Measurements from ENCODE around the gene PNPO.
A peak's percentile ranks its signal among the peaks of the same experiment; 100 is the strongest.
"Not testable (repeated sequence)": the region's sequence is repeated elsewhere in the genome, so short reads cannot be mapped to it uniquely, and the experiment has no call there.

PNPO gene

DNA sequence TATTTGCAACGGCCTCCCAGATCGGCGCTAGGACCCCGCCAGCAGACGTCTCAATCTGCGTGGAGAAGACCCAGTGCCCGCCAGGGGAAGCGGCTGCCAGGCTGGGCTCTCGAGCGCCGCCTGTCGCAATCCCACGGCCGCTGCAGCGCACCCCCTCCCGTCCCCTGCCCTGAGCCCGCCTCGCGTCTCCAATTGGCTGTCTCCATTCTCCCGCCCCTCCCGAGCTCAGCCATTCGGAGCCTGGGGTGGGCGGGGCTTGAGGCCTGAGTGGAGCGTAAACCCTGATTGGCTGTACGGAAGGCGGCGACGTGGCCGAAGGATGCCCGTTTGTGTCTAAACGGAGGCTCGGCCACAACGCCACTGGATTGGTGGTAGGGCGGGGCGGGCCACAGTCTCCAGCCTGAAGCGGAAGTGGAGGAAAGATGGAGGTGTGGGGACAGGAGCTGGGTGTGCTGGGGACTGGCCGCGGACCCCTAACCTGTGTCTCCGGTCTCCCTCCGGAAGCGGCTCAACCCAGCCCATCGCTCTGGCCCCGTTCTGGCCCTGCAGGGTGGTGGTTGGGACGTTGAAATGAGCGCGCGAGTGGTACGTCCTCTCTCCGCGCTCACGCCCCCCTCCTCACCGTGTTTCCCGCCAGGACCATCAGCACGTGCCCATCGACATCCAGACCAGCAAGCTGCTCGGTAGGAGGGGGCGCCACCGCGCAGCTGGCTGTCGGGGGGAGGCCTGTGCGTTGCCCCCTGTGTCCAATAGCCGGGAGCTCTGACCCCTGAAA, 29.5 kb downstream of the PNPO start, which contains the start of gene CDK5RAP3:
TSS of gene CDK5RAP3 (plus strand) at position 389 of the 775 bp plus-strand sequence. CDS start at position 423, 34 bp downstream.
- Mint-ChIP-seq H3K4me1 (peaks cover 13% of the 10 kb centered on the region), H3K27ac (peak within 1 kb of the TSS; percentile 95), H3K4me3 (peak within 1 kb of the TSS; percentile 95), H3K36me3 (peaks cover 40% of the 10 kb centered on the region), H3K9me3 (no peaks in the 10 kb centered on the region)
- peak; percentile 97 for ATAC-seq
- DNase-seq (ENCODE audit: low spot score in 2 of 2): peak; percentile 99 to 100

- no peak overlapping the region for H3K27ac Mint-ChIP-seq
These were observed 32.2 kb downstream of the PNPO start for GRCh38 chr17:47973541-47973940.

GRCh38 chr17:47975189-47975822, 33.9 kb downstream of the PNPO start:
- Mint-ChIP-seq H3K36me3 (peaks cover 77% of the 10 kb centered on the region), H3K27ac (peak overlapping the region; percentile 68), H3K4me3 (no peak overlapping the region), H3K9me3 (no peaks in the 10 kb centered on the region), H3K4me1 (peaks cover 10% of the 10 kb centered on the region)
- ATAC-seq: no peak
- DNase-seq (ENCODE audit: low spot score in 2 of 2): no peak

More at GRCh38 chr17:47973541-47973940, 32.2 kb downstream of the PNPO start:
- no peak overlapping the region for H3K4me3 Mint-ChIP-seq
- DNase-seq (ENCODE audit: low spot score in 2 of 2) (no peak), ATAC-seq (no peak)
- H3K4me1 Mint-ChIP-seq: peaks cover 13% of the 10 kb centered on the region
- no peaks in the 10 kb centered on the region for H3K9me3 Mint-ChIP-seq
- H3K36me3 Mint-ChIP-seq: peaks cover 59% of the 10 kb centered on the region

DNA sequence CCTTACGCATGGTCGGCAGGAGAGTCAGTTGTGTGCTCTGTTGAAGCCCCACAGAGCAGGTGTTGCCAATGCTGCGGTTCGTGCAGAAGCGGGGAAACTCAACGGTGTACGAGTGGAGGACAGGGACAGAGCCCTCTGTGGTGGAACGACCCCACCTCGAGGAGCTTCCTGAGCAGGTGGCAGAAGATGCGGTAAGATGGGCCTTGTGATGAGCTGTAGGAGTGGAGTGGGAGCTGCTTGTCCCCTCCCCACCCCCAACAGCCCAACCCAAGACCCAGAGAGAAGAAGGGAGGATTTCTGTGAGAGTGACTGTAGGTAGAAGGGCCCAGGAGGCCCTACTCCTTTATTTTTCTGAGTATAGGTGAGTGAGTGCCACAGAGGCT, 34.4 kb downstream of the PNPO start:
- no peak for ATAC-seq
- H3K9me3 Mint-ChIP-seq: no peaks in the 10 kb centered on the region
- no peak overlapping the region for H3K4me3 Mint-ChIP-seq
- peak overlapping the region; percentile 68 for H3K27ac Mint-ChIP-seq
- H3K4me1 Mint-ChIP-seq: peaks cover 11% of the 10 kb centered on the region
- no peak for DNase-seq (ENCODE audit: low spot score in 2 of 2)
- H3K36me3 Mint-ChIP-seq: peaks cover 82% of the 10 kb centered on the region

DNA sequence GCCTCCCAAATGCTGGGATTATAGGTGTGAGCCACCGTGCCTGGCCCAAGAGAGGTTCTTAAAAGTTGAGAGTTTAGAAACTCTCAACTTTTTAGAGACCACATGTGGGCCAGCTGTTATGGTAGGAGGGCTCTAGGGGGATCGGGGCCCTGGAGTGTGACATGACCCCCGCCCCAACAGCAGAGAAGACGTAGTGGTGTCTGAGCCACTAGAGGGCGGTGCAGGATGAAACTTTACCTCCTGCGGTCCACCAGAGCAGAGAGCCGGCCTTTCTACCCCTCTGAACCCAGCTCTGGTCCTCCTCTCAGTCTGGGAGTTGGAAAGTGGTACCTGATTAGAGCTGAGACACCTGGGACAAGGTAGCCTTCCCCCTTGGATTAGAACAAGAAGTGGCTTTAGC, 37.0 kb downstream of the PNPO start:
- H3K36me3 Mint-ChIP-seq: peaks cover 97% of the 10 kb centered on the region
- H3K4me3 Mint-ChIP-seq: no peak overlapping the region
- H3K9me3 Mint-ChIP-seq: no peaks in the 10 kb centered on the region
- ATAC-seq (peak; percentile 66), DNase-seq (ENCODE audit: low spot score in 2 of 2) (peak; percentile 16 to 74)
- no peak overlapping the region for H3K27ac Mint-ChIP-seq
- peaks cover 33% of the 10 kb centered on the region for H3K4me1 Mint-ChIP-seq

GRCh38 chr17:47980541-47980940, 39.2 kb downstream of the PNPO start:
- DNase-seq (ENCODE audit: low spot score in 2 of 2): no peak
- Mint-ChIP-seq H3K4me1 (peaks cover 33% of the 10 kb centered on the region), H3K9me3 (no peaks in the 10 kb centered on the region), H3K27ac (peak overlapping the region; percentile 56), H3K4me3 (no peak overlapping the region), H3K36me3 (peaks cover 95% of the 10 kb centered on the region)
- ATAC-seq: no peak

DNA sequence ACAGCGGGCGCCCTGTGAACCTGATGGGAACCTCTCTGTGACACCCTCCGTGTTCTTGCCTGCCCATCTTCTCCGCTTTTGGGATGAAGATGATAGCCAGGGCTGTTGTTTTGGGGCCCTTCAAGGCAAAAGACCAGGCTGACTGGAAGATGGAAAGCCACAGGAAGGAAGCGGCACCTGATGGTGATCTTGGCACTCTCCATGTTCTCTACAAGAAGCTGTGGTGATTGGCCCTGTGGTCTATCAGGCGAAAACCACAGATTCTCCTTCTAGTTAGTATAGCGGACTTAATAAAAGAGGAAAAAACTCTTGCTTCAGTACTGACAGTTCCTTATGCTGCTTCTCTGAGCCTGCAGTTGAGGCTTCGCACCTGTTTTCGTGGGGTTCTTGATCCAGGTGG, 40.1 kb downstream of the PNPO start:
- H3K4me3 Mint-ChIP-seq: no peak overlapping the region
- H3K27ac Mint-ChIP-seq: peak overlapping the region; percentile 56
- ATAC-seq (peak; percentile 38), DNase-seq (ENCODE audit: low spot score in 2 of 2) (no peak)
- H3K36me3 Mint-ChIP-seq: peaks cover 86% of the 10 kb centered on the region
- peaks cover 33% of the 10 kb centered on the region for H3K4me1 Mint-ChIP-seq
- no peaks in the 10 kb centered on the region for H3K9me3 Mint-ChIP-seq

GRCh38 chr17:47982091-47982617, 40.8 kb downstream of the PNPO start:
- Mint-ChIP-seq H3K9me3 (no peaks in the 10 kb centered on the region), H3K4me3 (no peak overlapping the region), H3K27ac (no peak overlapping the region), H3K36me3 (peaks cover 79% of the 10 kb centered on the region), H3K4me1 (peaks cover 33% of the 10 kb centered on the region)
- no peak for DNase-seq (ENCODE audit: low spot score in 2 of 2)
- no peak for ATAC-seq

DNA sequence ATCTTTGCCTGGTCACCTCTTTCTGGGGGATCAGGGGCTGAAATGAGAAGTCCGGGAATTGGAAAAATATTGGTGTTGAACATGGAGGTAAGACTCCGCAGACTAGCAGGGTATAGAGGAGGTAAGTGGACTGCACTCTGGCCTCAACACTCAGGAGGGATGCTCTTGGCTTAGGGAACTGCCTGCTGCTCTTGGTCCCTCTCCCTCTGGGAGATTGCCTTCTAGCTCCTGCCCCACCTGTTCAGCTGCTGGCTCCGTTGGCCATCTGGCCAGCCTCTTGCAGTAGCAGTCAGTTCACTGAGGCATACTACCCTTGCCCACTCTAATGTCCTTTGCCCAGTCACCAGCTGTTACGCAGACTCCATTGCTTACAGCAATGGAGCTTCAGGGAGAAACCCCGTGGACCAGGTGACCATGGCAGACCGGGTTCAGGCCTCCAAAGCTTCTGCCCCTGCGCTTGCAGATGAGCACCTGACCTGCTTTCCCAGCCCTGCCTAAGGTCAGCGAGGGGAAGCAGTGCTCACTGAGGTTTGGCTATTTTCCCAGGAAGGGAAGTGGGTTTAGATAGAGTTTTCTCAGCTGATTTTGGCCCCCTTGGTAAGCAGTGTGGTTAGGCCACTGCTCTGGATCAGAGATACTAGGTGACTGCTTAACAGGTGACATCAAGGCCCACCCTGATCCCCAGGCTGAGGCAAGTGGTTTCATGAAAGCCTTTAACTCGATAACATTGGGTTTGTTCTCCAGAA, 41.4 kb downstream of the PNPO start:
- H3K4me1 Mint-ChIP-seq: peaks cover 33% of the 10 kb centered on the region
- no peak overlapping the region for H3K27ac Mint-ChIP-seq
- peaks cover 72% of the 10 kb centered on the region for H3K36me3 Mint-ChIP-seq
- ATAC-seq (no peak), DNase-seq (ENCODE audit: low spot score in 2 of 2) (no peak)
- no peaks in the 10 kb centered on the region for H3K9me3 Mint-ChIP-seq
- no peak overlapping the region for H3K4me3 Mint-ChIP-seq

DNA sequence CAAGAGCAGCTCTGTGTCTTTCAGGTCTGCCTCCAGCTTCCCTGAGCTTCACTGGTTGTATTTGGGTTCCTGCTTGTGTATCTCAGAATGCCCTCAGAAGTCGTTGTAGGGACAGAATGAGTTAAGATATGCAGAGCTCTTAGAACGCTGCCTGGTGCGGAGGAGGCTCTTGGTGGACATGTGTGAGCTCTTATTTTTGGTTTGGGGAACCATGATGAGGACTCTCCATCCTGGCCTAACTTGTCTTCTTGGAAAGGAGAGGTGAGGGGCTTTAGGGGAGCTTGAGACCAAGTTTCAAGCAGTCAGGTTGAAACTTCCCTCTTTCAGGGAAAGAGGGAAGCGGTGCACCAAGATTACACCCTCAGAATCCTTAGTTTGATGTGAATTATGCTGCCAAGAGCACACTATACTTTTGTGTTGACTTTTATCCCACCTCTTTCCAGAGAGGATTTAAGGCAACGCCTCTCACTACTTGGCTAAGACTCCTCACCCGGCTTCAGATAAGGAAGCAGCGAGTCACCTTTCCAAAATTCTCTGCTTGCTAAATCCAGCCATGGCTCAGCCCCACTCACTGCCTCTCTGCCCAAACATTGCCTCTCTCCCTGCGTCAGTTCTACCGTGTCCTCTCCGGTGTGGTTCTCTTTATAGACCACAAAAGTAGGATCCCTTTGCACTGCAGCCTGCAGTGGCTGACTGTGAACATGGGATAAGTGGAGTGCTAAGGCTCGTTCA, 42.3 kb downstream of the PNPO start:
- Mint-ChIP-seq H3K9me3 (no peaks in the 10 kb centered on the region), H3K4me3 (no peak overlapping the region), H3K36me3 (peaks cover 64% of the 10 kb centered on the region), H3K27ac (no peak overlapping the region), H3K4me1 (peaks cover 35% of the 10 kb centered on the region)
- ATAC-seq (no peak), DNase-seq (ENCODE audit: low spot score in 2 of 2) (no peak)

DNA sequence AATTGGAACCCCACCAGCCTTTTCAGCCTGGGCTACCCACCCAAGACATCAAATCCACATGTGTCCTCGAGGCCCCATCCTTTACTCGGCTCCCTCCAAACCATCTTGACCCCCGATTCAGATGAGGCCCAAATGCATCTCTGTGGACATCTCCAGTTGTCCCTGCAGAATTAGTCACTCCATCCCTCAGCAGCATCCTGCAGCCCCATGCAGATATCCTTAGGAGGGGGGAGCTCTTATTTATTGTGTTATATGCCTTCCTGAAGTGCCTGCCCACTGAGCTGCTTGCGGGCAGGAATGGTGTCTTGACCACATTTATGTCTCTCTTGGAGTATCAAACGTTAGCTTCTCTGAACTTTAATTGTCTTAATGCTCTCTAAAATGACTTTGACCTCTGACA, 45.1 kb downstream of the PNPO start:
- ATAC-seq (no peak), DNase-seq (ENCODE audit: low spot score in 2 of 2) (no peak)
- no peak overlapping the region for H3K4me3 Mint-ChIP-seq
- peaks cover 37% of the 10 kb centered on the region for H3K36me3 Mint-ChIP-seq
- no peak overlapping the region for H3K27ac Mint-ChIP-seq
- H3K4me1 Mint-ChIP-seq: peaks cover 31% of the 10 kb centered on the region
- no peaks in the 10 kb centered on the region for H3K9me3 Mint-ChIP-seq

DNA sequence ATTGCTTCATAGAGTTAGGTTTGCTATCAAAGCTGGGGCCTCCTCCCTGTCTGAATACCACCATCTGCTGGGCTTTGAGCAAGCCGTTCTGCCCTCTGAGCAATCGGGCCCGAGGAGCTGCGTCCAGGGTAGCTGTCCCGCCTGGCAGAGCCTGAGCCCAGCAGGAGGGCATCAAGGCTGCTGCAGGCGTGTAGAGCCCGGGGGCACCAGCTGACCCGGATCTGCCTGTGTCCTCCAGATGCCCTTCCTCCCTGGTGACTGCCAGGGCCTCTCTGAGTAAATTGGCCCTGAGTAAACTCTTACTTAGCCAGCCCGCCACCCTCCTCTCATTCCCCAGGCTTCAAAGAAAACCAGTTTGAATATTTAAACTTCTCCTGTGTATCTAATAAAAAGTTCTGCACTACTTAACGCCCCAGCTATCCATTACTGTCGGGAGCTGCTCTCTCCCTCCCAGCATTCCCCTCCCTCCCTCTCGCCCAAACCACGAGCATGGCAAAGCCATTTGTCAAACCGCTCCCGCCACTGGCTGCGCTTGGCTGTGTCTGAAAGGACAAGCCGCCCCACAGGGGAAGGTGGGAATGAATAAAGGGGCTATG, 46.0 kb downstream of the PNPO start:
- H3K4me1 Mint-ChIP-seq: peaks cover 24% of the 10 kb centered on the region
- H3K4me3 Mint-ChIP-seq: no peak overlapping the region
- ATAC-seq (no peak), DNase-seq (ENCODE audit: low spot score in 2 of 2) (no peak)
- H3K27ac Mint-ChIP-seq: no peak overlapping the region
- H3K9me3 Mint-ChIP-seq: no peaks in the 10 kb centered on the region
- peaks cover 28% of the 10 kb centered on the region for H3K36me3 Mint-ChIP-seq

DNA sequence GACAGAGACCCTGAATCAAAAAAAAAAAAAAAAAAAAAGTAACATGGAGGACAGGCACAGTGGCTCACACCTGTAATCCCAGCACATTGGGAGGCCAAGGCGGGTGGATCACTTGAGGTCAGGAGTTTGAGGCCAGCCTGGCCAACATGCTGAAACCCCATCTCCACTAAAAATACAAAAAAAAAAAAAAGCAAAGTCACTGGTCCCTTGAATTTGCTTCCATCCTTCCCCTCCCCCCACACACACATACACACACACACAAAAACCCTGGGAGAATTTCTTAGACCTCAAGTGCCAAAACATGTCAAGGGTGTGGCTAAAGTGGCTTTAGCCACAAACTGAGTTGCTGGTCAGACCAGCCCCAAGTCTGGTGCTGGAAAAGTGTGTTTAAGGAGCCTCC, 47.1 kb downstream of the PNPO start:
- not testable (repeated sequence) for DNase-seq (ENCODE audit: low spot score in 2 of 2); ATAC-seq; H3K9me3 Mint-ChIP-seq; H3K27ac Mint-ChIP-seq; H3K4me3 Mint-ChIP-seq
- H3K36me3 Mint-ChIP-seq: peaks cover 17% of the 10 kb centered on the region
- H3K4me1 Mint-ChIP-seq: peaks cover 16% of the 10 kb centered on the region

DNA sequence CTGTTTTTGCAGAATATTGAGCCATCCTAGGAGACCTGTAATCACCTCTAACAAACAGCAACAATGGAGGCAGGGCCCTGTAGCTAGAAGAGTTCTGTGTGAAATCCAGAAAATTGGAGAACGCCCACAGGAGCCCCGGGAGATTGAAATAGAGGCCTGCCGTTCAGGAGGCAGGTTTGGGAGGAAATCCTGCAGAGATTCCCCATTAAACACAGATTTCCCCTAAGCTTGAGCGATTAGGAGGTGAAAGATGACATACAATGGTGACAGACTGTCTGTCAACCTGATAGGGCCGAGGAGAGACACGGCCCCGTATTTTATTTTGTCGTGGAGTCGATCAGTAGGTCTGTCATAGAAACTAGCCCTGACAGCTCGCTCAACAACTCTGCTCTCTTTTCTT, 47.8 kb downstream of the PNPO start:
- Mint-ChIP-seq H3K27ac (no peak overlapping the region), H3K36me3 (peaks cover 10% of the 10 kb centered on the region), H3K4me3 (no peak overlapping the region), H3K9me3 (no peaks in the 10 kb centered on the region), H3K4me1 (peaks cover 16% of the 10 kb centered on the region)
- DNase-seq (ENCODE audit: low spot score in 2 of 2) (no peak), ATAC-seq (no peak)
